Measurements from ENCODE around the gene CNTFR.

- no peak for TF ChIP-seq CTCF (IDR thresholded peaks at IDR 0.05)
- no peak for TF ChIP-seq POLR2A (IDR thresholded peaks at IDR 0.05)
Measured at GRCh38 chr9:34526026-34526425, 63.5 kb downstream of the CNTFR start.

All from body of pancreas (tissue), 4 donors.